ENCODE data around the gene VPS9D1.
"Not testable (repeated sequence)": the region's sequence is repeated elsewhere in the genome, so short reads cannot be mapped to it uniquely, and the experiment has no call there.

VPS9D1 gene

DNA sequence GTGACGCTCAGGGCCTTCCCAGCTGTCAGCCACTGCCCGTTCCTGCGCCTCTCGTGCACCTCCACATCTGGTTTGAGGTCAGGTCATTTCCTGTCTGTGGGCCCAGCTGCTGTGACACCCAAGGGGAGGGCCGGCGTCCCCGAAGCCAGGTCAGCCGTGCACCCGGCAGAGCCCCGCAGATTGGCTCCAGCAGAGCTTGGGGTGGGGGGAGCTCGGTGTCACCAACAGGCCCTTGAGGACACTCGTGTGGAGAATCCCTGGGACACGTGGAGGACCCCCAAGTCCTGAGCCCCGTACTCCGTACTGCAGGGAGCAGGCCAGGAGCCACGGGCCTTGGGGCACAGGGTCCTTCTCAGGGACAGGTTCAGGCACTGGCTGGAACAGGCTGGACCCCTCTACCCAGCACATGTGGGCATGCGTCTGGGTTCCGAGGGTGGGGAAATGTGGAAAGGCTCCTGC is 24.0 kb downstream of the VPS9D1 start:
- Histone ChIP-seq H3K4me2 (ENCODE audit: low read length) (no peak overlapping the region), H3K36me3 (ENCODE audit: insufficient read depth, low read length) (peaks cover 47% of the 10 kb centered on the region), H3K9ac (ENCODE audit: low read depth, low read length) (no peak overlapping the region), H3K4me3 (ENCODE audit: low read length) (no peak overlapping the region), H3K27me3 (ENCODE audit: control insufficient read depth, insufficient read depth, low read length) (no peaks in the 10 kb centered on the region), H3K4me1 (ENCODE audit: control insufficient read depth, insufficient read depth, low read length) (peaks cover 11% of the 10 kb centered on the region), H3K9me3 (replicated peaks; ENCODE audit: low read length) (no peaks in the 10 kb centered on the region)

DNA sequence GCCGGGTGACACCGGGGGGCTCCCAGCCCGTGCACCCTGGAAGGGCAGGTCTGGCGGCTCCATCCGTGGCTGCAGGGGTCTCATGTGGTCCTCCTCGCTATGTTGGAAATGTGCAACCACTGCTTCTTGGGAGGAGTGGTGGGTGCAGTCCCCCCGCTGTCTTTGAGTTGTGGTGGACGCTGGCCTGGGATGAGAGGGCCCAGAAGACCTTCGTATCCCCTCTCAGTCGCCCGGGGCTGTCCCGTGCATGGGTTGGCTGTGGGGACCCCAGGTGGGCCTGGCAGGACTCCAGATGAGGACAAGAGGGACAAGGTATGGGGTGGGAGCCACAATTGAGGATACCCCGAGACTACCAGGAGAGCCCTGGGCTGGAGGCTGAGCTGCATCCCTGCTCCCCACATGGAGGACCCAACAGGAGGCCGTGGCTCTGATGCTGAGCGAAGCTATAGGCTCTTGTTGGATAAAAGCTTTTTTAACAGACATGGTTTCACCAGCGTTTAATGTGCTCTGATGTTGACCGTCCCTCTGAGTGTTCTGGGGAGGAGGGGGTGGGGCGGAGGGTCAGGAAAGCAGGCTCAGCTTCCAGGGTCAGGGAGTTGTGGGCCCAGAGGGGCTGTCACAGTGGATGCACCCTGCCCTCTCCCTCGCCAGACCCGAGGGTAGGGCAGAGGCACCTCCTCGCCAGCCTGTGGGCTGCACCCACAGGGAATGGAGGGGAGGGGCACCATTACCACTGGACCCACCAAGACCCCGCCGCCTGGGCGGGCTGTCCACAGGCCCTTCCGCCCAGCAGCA is 24.6 kb downstream of the VPS9D1 start:
- Histone ChIP-seq H3K4me2 (ENCODE audit: low read length) (no peak overlapping the region), H3K9ac (ENCODE audit: low read depth, low read length) (no peak overlapping the region), H3K9me3 (replicated peaks; ENCODE audit: low read length) (no peaks in the 10 kb centered on the region), H3K4me3 (ENCODE audit: low read length) (no peak overlapping the region), H3K4me1 (ENCODE audit: control insufficient read depth, insufficient read depth, low read length) (peaks cover 11% of the 10 kb centered on the region), H3K27me3 (ENCODE audit: control insufficient read depth, insufficient read depth, low read length) (no peaks in the 10 kb centered on the region), H3K36me3 (ENCODE audit: insufficient read depth, low read length) (peaks cover 52% of the 10 kb centered on the region)

DNA sequence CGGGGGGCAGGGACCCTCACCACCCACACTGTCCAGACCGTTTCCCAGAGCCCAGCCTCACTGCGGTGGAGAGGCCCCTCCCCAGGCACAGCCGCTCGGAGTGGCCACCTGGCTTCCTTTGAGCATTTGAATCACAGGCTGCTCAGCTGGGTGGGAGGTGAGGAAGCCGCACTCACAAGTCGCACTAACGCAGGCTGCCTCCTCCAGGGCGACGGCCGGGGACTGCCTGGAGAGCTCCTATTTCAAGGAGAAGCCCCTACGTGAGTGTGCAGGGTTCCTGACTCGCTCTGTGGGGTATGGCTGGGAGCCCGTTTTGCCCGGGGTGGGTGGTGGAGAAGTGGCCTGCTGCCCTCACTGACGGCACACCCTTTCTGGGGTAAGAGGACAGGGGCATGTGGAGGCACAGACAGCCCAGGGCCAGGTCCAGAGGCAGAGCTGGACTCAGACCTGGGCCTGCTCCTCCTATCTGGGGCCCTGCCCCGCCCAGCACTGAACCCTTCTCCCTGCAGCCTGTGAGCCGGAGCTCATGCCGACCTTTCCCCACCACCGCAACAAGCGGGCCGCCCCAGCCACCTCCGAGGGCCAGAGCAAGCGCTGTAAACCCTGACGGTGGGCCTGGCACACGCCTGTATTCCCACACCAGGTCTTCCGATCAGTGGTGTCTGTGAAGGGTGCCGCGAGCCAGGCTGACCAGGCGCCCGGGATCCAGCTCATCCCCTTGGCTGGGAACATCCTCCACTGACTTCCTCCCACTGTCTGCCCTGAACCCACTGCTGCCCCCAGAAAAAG is 25.4 kb downstream of the VPS9D1 start:
- no peaks in the 10 kb centered on the region for H3K9me3 ChIP-seq (replicated peaks; ENCODE audit: low read length)
- H3K4me1 ChIP-seq (ENCODE audit: control insufficient read depth, insufficient read depth, low read length) = peaks cover 4% of the 10 kb centered on the region
- H3K4me2 ChIP-seq (ENCODE audit: low read length) = no peak overlapping the region
- no peak overlapping the region for H3K4me3 ChIP-seq (ENCODE audit: low read length)
- no peaks in the 10 kb centered on the region for H3K27me3 ChIP-seq (ENCODE audit: control insufficient read depth, insufficient read depth, low read length)
- no peak overlapping the region for H3K9ac ChIP-seq (ENCODE audit: low read depth, low read length)
- peaks cover 58% of the 10 kb centered on the region for H3K36me3 ChIP-seq (ENCODE audit: insufficient read depth, low read length)

DNA sequence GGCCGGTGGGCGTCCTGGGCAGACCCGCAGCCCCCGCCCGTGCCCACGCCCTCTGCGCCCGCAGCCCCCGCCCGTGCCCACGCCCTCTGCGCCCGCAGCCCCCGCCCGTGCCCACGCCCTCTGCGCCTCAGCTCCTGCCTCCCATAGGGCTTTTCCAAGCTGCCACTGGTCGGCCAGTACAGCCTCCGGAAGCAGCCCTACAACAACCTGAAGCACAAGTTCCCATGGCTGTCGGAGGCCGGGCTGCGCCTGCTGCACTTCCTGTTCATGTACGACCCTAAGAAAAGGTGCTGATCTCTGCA is 26.0 kb downstream of the VPS9D1 start:
- H3K4me2 ChIP-seq (ENCODE audit: low read length); H3K4me1 ChIP-seq (ENCODE audit: control insufficient read depth, insufficient read depth, low read length); H3K4me3 ChIP-seq (ENCODE audit: low read length); H3K9ac ChIP-seq (ENCODE audit: low read depth, low read length); H3K27me3 ChIP-seq (ENCODE audit: control insufficient read depth, insufficient read depth, low read length); H3K9me3 ChIP-seq (replicated peaks; ENCODE audit: low read length): not testable (repeated sequence)
- H3K36me3 ChIP-seq (ENCODE audit: insufficient read depth, low read length) = peaks cover 62% of the 10 kb centered on the region

DNA sequence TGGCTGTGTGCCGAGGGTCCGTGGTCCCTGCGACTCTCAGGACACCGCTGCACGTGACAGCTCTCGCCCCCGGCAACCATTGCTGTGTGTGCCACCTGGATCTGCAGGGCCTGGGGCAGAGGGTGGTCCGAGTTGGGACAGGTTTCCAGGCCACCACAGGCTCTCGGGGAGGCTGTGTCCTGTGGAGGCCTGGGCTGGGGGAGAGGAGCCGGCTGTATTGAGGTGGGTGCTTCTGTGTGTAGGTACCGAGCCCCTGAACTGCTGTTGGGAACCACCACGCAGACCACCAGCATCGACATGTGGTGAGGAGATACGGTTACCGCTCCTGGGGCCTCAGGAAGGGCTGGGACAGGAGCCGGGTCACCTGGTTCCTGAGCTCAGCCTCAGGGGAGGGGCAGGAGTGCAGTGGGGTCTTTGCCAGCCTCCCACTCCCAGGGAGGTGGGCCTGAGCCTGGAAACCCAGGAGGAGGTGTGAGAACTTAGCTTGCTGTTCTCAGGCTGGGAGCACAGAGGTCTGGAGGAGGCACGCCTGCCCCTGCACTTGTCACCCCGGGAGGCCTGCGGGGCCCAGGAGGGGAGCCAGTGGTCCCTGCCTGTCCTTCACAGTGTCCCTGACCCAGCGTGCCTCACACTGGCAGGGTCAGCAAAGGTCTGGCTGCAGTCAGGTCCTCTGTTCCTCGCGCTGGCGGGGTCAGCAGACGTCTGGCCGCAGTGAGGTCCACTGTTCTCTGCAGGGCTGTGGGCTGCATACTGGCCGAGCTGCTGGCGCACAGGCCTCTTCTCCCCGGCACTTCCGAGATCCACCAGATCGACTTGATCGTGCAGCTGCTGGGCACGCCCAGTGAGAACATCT is 26.5 kb downstream of the VPS9D1 start:
- Histone ChIP-seq H3K9me3 (replicated peaks; ENCODE audit: low read length) (no peaks in the 10 kb centered on the region), H3K4me3 (ENCODE audit: low read length) (no peak overlapping the region), H3K9ac (ENCODE audit: low read depth, low read length) (no peak overlapping the region), H3K27me3 (ENCODE audit: control insufficient read depth, insufficient read depth, low read length) (no peaks in the 10 kb centered on the region), H3K36me3 (ENCODE audit: insufficient read depth, low read length) (peaks cover 66% of the 10 kb centered on the region), H3K4me2 (ENCODE audit: low read length) (no peak overlapping the region), H3K4me1 (ENCODE audit: control insufficient read depth, insufficient read depth, low read length) (no peaks in the 10 kb centered on the region)

DNA sequence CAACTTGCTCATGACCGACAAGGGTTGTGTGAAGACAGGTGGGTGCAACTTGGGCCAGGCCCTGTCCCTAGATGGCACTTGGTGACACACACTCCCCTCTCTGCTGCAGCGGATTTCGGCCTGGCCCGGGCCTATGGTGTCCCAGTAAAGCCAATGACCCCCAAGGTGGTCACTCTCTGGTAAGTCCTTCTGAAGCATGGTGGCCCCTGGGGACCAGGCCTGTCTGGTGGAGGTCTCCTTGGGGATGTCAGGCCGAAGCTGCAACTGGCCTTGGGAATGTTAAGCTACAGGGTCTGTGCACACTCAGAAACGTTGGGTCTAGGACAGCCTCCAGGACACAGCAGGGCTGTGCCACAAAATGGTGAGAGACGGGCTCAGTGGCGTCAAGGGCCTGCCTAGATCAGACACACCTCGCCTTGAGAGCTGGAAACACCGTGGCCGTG is 27.4 kb downstream of the VPS9D1 start:
- Histone ChIP-seq H3K9ac (ENCODE audit: low read depth, low read length) (no peak overlapping the region), H3K36me3 (ENCODE audit: insufficient read depth, low read length) (peaks cover 69% of the 10 kb centered on the region), H3K27me3 (ENCODE audit: control insufficient read depth, insufficient read depth, low read length) (no peaks in the 10 kb centered on the region), H3K9me3 (replicated peaks; ENCODE audit: low read length) (no peaks in the 10 kb centered on the region), H3K4me3 (ENCODE audit: low read length) (no peak overlapping the region), H3K4me2 (ENCODE audit: low read length) (no peak overlapping the region), H3K4me1 (ENCODE audit: control insufficient read depth, insufficient read depth, low read length) (no peaks in the 10 kb centered on the region)

DNA sequence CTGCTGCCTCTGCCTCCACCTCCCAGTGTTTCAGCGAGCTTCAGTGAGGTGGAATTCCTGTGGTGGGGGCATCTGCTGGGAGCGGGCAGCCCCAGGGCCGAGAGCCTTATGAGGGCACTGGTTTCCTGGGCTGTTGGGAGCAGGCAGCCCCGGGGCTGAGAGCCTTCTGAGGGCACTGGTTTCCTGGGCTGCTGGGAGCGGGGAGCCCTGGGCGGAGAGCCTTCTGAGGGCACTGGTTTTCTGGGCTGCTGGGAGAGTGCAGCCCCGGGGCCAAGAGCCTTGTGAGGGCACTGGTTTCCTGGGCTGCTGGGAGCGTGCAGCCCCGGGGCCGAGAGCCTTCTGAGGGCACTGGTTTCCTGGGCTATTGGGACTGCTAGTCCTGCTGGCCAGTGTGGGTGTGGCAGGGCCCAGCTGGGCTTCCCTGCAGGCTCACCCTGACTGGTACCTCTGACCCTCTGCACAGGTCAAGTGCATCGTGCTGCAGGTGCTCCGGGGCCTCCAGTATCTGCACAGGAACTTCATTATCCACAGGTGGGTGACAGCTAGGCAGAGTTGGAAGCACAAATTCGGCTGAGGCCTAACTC is 28.6 kb downstream of the VPS9D1 start:
- no peaks in the 10 kb centered on the region for H3K27me3 ChIP-seq (ENCODE audit: control insufficient read depth, insufficient read depth, low read length)
- no peak overlapping the region for H3K4me2 ChIP-seq (ENCODE audit: low read length)
- no peak overlapping the region for H3K9ac ChIP-seq (ENCODE audit: low read depth, low read length)
- H3K36me3 ChIP-seq (ENCODE audit: insufficient read depth, low read length) = peaks cover 64% of the 10 kb centered on the region
- H3K9me3 ChIP-seq (replicated peaks; ENCODE audit: low read length) = no peaks in the 10 kb centered on the region
- no peak overlapping the region for H3K4me3 ChIP-seq (ENCODE audit: low read length)
- peaks cover 8% of the 10 kb centered on the region for H3K4me1 ChIP-seq (ENCODE audit: control insufficient read depth, insufficient read depth, low read length)

DNA sequence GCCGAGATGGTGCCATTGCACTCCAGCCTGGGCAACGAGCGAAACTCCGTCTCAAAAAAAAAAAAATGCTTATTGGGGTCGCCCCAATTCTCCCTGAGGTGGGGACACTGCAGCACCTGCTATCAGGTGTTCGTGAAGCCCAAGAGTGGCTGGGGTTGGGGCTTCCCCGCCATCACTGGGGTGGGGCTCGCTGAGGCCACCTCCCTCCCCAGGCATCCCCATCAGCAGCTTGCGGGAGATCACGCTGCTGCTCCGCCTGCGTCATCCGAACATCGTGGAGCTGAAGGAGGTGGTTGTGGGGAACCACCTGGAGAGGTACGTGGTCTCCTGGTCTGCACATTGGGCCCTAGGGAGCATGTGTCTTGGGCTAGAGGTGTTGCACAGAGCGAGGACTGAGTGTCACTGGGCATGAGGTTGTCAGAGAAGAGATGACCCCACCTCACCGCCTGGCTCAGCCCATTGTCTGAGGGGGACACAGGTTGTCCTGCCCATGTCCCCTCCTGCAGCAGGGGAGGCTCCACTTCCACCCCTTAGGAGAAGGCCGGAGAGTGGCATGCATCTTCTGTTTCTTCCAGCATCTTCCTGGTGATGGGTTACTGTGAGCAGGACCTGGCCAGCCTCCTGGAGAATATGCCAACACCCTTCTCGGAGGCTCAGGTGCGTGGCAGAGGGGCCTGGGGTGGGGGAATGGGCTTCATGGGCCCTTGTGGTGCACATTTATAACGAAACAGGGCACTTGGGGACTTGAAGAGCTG is 29.3 kb downstream of the VPS9D1 start:
- no peaks in the 10 kb centered on the region for H3K27me3 ChIP-seq (ENCODE audit: control insufficient read depth, insufficient read depth, low read length)
- H3K4me2 ChIP-seq (ENCODE audit: low read length) = no peak overlapping the region
- no peak overlapping the region for H3K9ac ChIP-seq (ENCODE audit: low read depth, low read length)
- peaks cover 58% of the 10 kb centered on the region for H3K36me3 ChIP-seq (ENCODE audit: insufficient read depth, low read length)
- peaks cover 8% of the 10 kb centered on the region for H3K4me1 ChIP-seq (ENCODE audit: control insufficient read depth, insufficient read depth, low read length)
- no peak overlapping the region for H3K4me3 ChIP-seq (ENCODE audit: low read length)
- H3K9me3 ChIP-seq (replicated peaks; ENCODE audit: low read length) = no peaks in the 10 kb centered on the region

DNA sequence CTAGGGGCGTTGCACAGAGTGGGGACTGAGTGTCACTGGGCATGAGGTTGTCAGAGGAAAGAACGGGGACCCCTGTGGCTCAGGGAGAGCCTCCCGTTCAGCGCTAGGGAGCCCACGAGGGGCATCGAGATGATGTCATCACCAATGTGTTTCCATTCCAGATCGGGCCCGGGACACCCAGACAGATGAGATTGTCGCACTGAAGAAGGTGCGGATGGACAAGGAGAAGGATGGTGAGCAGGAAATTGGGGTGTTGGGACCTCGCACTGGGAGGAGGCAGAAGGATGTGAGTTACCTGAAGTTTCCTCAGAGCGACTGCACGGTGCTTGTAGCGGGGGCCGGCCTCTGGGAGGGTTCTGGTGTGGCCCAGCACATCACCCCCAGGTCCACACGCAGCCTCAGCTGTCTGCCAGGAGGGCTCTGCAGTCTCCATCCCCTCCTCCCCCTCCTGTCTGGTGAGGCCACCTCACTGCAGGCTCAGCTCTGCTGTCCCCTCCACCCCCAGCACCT is 30.3 kb downstream of the VPS9D1 start:
- no peaks in the 10 kb centered on the region for H3K27me3 ChIP-seq (ENCODE audit: control insufficient read depth, insufficient read depth, low read length)
- H3K9me3 ChIP-seq (replicated peaks; ENCODE audit: low read length) = no peaks in the 10 kb centered on the region
- H3K4me3 ChIP-seq (ENCODE audit: low read length) = no peak overlapping the region
- peaks cover 49% of the 10 kb centered on the region for H3K36me3 ChIP-seq (ENCODE audit: insufficient read depth, low read length)
- no peak overlapping the region for H3K4me2 ChIP-seq (ENCODE audit: low read length)
- peaks cover 8% of the 10 kb centered on the region for H3K4me1 ChIP-seq (ENCODE audit: control insufficient read depth, insufficient read depth, low read length)
- no peak overlapping the region for H3K9ac ChIP-seq (ENCODE audit: low read depth, low read length)

DNA sequence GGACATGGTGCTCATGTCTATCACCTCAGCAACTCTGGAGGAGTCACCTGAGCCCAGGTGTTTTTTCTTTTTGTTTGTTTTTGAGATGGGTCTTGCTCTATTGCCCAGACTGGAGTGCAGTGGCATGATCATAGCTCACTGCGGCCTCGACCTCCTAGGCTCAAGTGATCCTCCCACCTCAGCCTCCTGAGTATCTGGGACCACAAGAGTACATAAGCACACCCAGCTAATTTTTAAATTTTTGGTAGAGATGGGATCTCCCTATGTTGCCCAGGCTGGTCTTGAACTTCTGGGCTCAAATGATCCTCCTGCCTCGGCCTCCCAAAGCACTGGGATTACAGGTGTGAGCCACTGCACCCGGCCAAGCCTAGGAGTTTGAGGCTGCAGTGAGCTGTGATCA is 31.1 kb downstream of the VPS9D1 start:
- H3K9me3 ChIP-seq (replicated peaks; ENCODE audit: low read length); H3K4me1 ChIP-seq (ENCODE audit: control insufficient read depth, insufficient read depth, low read length); H3K4me3 ChIP-seq (ENCODE audit: low read length); H3K9ac ChIP-seq (ENCODE audit: low read depth, low read length); H3K4me2 ChIP-seq (ENCODE audit: low read length); H3K27me3 ChIP-seq (ENCODE audit: control insufficient read depth, insufficient read depth, low read length): not testable (repeated sequence)
- H3K36me3 ChIP-seq (ENCODE audit: insufficient read depth, low read length) = peaks cover 45% of the 10 kb centered on the region

Measured in skeletal muscle satellite cell (primary cell).